Smooth muscle cell (in vitro differentiated cells): Measurements from ENCODE around the gene CRHR1. TPM values are rescaled to one million over a fixed set of nuclear protein-coding genes. Genes with fewer than 3 reads are reported as not detected.

Experiments used
- DNase-seq: peaks from one replicate; lab custom pipeline; 2025; ENCODE audit not compliant: unreplicated experiment; lab: John Stamatoyannopoulos, UW
- H2AFZ ChIP-seq: fragments of 200-600 bp; sonication (generic); 2 replicates; pipeline ENCODE4 v1.6.0; 2016; ENCODE audit warnings: antibody characterized with exemption, low read depth, mild to moderate bottlenecking
- H3F3A ChIP-seq: fragments of 200-600 bp; sonication (generic); 2 replicates; pipeline ENCODE4 v1.6.0; 2017; ENCODE audit warnings: antibody characterized with exemption, low read depth
- H3K27ac ChIP-seq: fragments of 200-600 bp; sonication (generic); 2 replicates; pipeline ENCODE4 v1.5.1; 2016; ENCODE audit warnings: low read depth, mild to moderate bottlenecking
- H3K27me3 ChIP-seq: fragments of 200-600 bp; sonication (generic); 2 replicates; pipeline ENCODE4 v1.6.1; 2016; ENCODE audit warnings: low read depth, mild to moderate bottlenecking
- H3K36me3 ChIP-seq: fragments of 200-600 bp; sonication (generic); 2 replicates; pipeline ENCODE4 v1.5.1; 2016; ENCODE audit warnings: low read depth
- H3K4me1 ChIP-seq: fragments of 200-600 bp; sonication (generic); 2 replicates; pipeline ENCODE4 v1.5.1; 2016; ENCODE audit warnings: low read depth
- H3K4me2 ChIP-seq: fragments of 200-600 bp; sonication (generic); 2 replicates; pipeline ENCODE4 v1.6.0; 2016; ENCODE audit warnings: mild to moderate bottlenecking
- H3K4me3 ChIP-seq: fragments of 200-600 bp; sonication (generic); 2 replicates; pipeline ENCODE4 v1.5.1; 2016; ENCODE audit warnings: mild to moderate bottlenecking
- H3K79me2 ChIP-seq: fragments of 200-600 bp; sonication (generic); 2 replicates; pipeline ENCODE4 v1.6.0; 2016; ENCODE audit warnings: low read depth, mild to moderate bottlenecking
- H3K9ac ChIP-seq: fragments of 200-600 bp; sonication (generic); 2 replicates; pipeline ENCODE4 v1.6.0; 2016; ENCODE audit warnings: low read depth
- H3K9me3 ChIP-seq: fragments of 200-600 bp; sonication (generic); replicated peaks from 2 replicates; pipeline ENCODE4 v1.5.1; 2016; ENCODE audit warnings: low read depth
- H4K20me1 ChIP-seq: fragments of 200-600 bp; sonication (generic); 2 replicates; pipeline ENCODE4 v1.6.0; 2016; ENCODE audit warnings: low read depth
- CTCF ChIP-seq: fragments of 200-600 bp; sonication (generic); IDR thresholded peaks from 2 replicates; pipeline ENCODE4 v1.5.1; 2017; ENCODE audit warnings: borderline replicate concordance, mild to moderate bottlenecking, antibody characterized with exemption; ENCODE audit not compliant: insufficient read depth, poor library complexity, severe bottlenecking
- WGBS: methylation state at CpG from one replicate; pipeline ENCODE4 v1.1.7; 2016; ENCODE audit warnings: low lambda C conversion rate; 5-methylcytosine and 5-hydroxymethylcytosine counted together
- polyA plus RNA-seq: library from polyadenylated mRNA; unstranded; fragments of >200 nt; fragmentation: Nextera tagmentation; extraction: Ambion mirVana; gene quantifications from 2 replicates; pipeline ENCODE4 v1.2.1, GENCODE V29; 2016
- total RNA-seq: library from RNA; depleted of rRNA; stranded (reverse); fragments of >200 nt; gene quantifications from 2 replicates; pipeline ENCODE4 v1.2.3, GENCODE V29; 2014

CRHR1 gene
- total and polyA plus RNA-seq, 2 experiments from 2014 or later = 0.09 TPM; not detected in 1

- Histone ChIP-seq H3K4me2 (no peak overlapping the region), H3K27ac (no peak overlapping the region), H4K20me1 (no peaks in the 10 kb centered on the region), H3K36me3 (no peaks in the 10 kb centered on the region), H3K27me3 (peaks cover 4% of the 10 kb centered on the region), H3K79me2 (no peaks in the 10 kb centered on the region), H3F3A (no peaks in the 10 kb centered on the region), H3K9me3 (no peaks in the 10 kb centered on the region), H3K4me1 (no peaks in the 10 kb centered on the region), H3K4me3 (no peak overlapping the region), H2AFZ (no peak overlapping the region), H3K9ac (no peak overlapping the region)
- WGBS = 90% methylated on average over 2 of the region's 2 CpGs
- TF ChIP-seq CTCF = no peak
- no peak for DNase-seq
These were observed 98.9 kb downstream of the CRHR1 start for GRCh38 chr17:45883063-45883462.

Other genes starting within 250 kb of the CRHR1 start
- not detected in 2 replicates for gene SPPL2C, start 60.6 kb downstream of the CRHR1 start, total RNA-seq
- gene SPPL2C, start 60.6 kb downstream of the CRHR1 start, polyA plus RNA-seq = not detected in 2 replicates
- 0.49 and 2.5 TPM in 2 replicates for gene MAPT, start 110.2 kb downstream of the CRHR1 start, total RNA-seq
- 1.3 and 1.7 TPM in 2 replicates for gene MAPT, start 110.2 kb downstream of the CRHR1 start, polyA plus RNA-seq
- not detected in 2 replicates for gene STH, start 214.9 kb downstream of the CRHR1 start, total RNA-seq
- 0.78 TPM in 1 of 2 replicates, not detected in the other for gene STH, start 214.9 kb downstream of the CRHR1 start, polyA plus RNA-seq